ENCODE results near the gene PRPSAP2. TPM values are rescaled to one million over a fixed set of nuclear protein-coding genes. Genes with fewer than 3 reads are reported as not detected.
"Not testable (repeated sequence)": the region's sequence is repeated elsewhere in the genome, so short reads cannot be mapped to it uniquely, and the experiment has no call there.

Gene PRPSAP2
- total and polyA plus RNA-seq, 2 of the 4 experiments (the other 2 are of a cell fraction), result 22.9 to 28.1 TPM

GRCh38 chr17:18827613-18828012 lies 30.3 kb upstream of the PRPSAP2 start:
- CTCF ChIA-PET; H3K4me2 ChIP-seq (ENCODE audit: low read depth, low read length); H2BK15ac ChIP-seq (ENCODE audit: low read depth, low read length); H3K56ac ChIP-seq (ENCODE audit: extremely low read depth, insufficient read depth, low read length); H2BK20ac ChIP-seq (ENCODE audit: low read depth, low read length); H3K14ac ChIP-seq (replicated peaks; ENCODE audit: low read depth, low read length); H4K5ac ChIP-seq (ENCODE audit: low read depth, low read length); H3K79me1 ChIP-seq (ENCODE audit: low read depth in 1 of 2, low read length in 2 of 2); H3K27ac ChIP-seq (ENCODE audit: insufficient read depth, low read length); POLR2A ChIA-PET (ENCODE audit: unreplicated experiment); intact Hi-C loops (cut with micrococcal nuclease); H3K9ac ChIP-seq (ENCODE audit: low read depth, low read length); H3K4me3 ChIP-seq (ENCODE audit: insufficient read depth, low read depth, low read length); in situ Hi-C loops (cut with MboI; ENCODE audit: low sequenced_read_pairs); ATAC-seq (ENCODE audit: low read depth); H4K91ac ChIP-seq (ENCODE audit: insufficient read depth, low read depth, low read length); H2BK120ac ChIP-seq (ENCODE audit: low read depth, low read length); H4K20me1 ChIP-seq (ENCODE audit: insufficient read depth, low read length); H2BK5ac ChIP-seq (ENCODE audit: low read depth, low read length, poor library complexity, severe bottlenecking); H3K4ac ChIP-seq (ENCODE audit: low read depth, low read length); H3K4me1 ChIP-seq (ENCODE audit: control insufficient read depth, insufficient read depth, low read length); H3K18ac ChIP-seq (ENCODE audit: low read depth, low read length); H2AK9ac ChIP-seq (replicated peaks; ENCODE audit: low read depth, low read length, poor library complexity); H2AFZ ChIP-seq (replicated peaks; ENCODE audit: low read length, poor library complexity); H4K8ac ChIP-seq (ENCODE audit: low read depth in 2 of 2, low read length in 2 of 2); H3K27me3 ChIP-seq (ENCODE audit: control insufficient read depth, insufficient read depth, low read length); H3K36me3 ChIP-seq (ENCODE audit: control insufficient read depth, insufficient read depth, low read length); H3K9me1 ChIP-seq (ENCODE audit: insufficient read depth, low read length); H2AK5ac ChIP-seq (ENCODE audit: low read depth, low read length); DNase-seq; H3K23ac ChIP-seq (ENCODE audit: low read depth, low read length); BruUV-seq (replicated peaks); dilution Hi-C loops (cut with HindIII; ENCODE audit: low sequenced_read_pairs, unreplicated experiment); H3K9me3 ChIP-seq (ENCODE audit: control insufficient read depth, insufficient read depth, low read length): not testable (repeated sequence)
- WGBS, 2 experiments (ENCODE audit: extremely low coverage in 2 of 2, insufficient read length in 1 of 2), result no CpG with 5 or more reads among the region's 1 CpG
